Spinal cord (tissue), 10 donors: ENCODE data around the gene GID8. TPM values are rescaled to one million over a fixed set of nuclear protein-coding genes. Genes with fewer than 3 reads are reported as not detected.

Experiments used
- DNase-seq, 6 donors: peaks; one replicate each; pipeline versions ENCODE4 v3.0.0 to v3.0.0-alpha.2; 2013 to 2015; ENCODE audit warnings: low spot score in 6 of 6, low read depth in 4 of 6
- H3K27ac ChIP-seq: one replicate; pipeline ENCODE4 v1.5.1; 2013; ENCODE audit warnings: low read depth, low read length, control low read depth
- H3K27me3 ChIP-seq: one replicate; pipeline ENCODE4 v1.6.1; 2013; ENCODE audit warnings: low read length; ENCODE audit not compliant: control insufficient read depth, insufficient read depth
- H3K36me3 ChIP-seq: one replicate; pipeline ENCODE4 v1.6.1; 2013; ENCODE audit warnings: low read length; ENCODE audit not compliant: control insufficient read depth, insufficient read depth
- H3K4me1 ChIP-seq: one replicate; pipeline ENCODE4 v1.6.1; 2013; ENCODE audit warnings: low read length; ENCODE audit not compliant: control insufficient read depth, insufficient read depth
- H3K4me3 ChIP-seq: one replicate; pipeline ENCODE4 v1.5.1; 2013; ENCODE audit warnings: low read depth, low read length, control low read depth
- H3K9me3 ChIP-seq: one replicate; pipeline ENCODE4 v1.6.1; 2013; ENCODE audit warnings: low read length; ENCODE audit not compliant: control insufficient read depth, insufficient read depth
- WGBS: methylation state at CpG from one replicate; pipeline ENCODE4 v1.1.5; 2013; ENCODE audit warnings: missing lambda C conversion rate; ENCODE audit not compliant: insufficient coverage; 5-methylcytosine and 5-hydroxymethylcytosine counted together
- polyA plus RNA-seq, 2 donors: library from polyadenylated mRNA; unstranded; fragments of 120-200 nt; gene quantifications; one replicate each; pipeline ENCODE4 v1.2.1, GENCODE V29; 2013; ENCODE audit not compliant: insufficient read length in 2 of 2
- total RNA-seq, 2 donors: library from RNA; depleted of rRNA in 1 of 2; stranded (reverse); fragments of 120-200 nt in 1 of 2; fragments of >200 nt in 1 of 2; gene quantifications; one replicate each; pipeline versions ENCODE4 v1.2.3 to v1.2.4, GENCODE V29; 2013 to 2014
- donor health status: healthy.

Gene GID8
- total and polyA plus RNA-seq, 4 donors = 32.7 to 46.0 (median 39.1) TPM

DNA sequence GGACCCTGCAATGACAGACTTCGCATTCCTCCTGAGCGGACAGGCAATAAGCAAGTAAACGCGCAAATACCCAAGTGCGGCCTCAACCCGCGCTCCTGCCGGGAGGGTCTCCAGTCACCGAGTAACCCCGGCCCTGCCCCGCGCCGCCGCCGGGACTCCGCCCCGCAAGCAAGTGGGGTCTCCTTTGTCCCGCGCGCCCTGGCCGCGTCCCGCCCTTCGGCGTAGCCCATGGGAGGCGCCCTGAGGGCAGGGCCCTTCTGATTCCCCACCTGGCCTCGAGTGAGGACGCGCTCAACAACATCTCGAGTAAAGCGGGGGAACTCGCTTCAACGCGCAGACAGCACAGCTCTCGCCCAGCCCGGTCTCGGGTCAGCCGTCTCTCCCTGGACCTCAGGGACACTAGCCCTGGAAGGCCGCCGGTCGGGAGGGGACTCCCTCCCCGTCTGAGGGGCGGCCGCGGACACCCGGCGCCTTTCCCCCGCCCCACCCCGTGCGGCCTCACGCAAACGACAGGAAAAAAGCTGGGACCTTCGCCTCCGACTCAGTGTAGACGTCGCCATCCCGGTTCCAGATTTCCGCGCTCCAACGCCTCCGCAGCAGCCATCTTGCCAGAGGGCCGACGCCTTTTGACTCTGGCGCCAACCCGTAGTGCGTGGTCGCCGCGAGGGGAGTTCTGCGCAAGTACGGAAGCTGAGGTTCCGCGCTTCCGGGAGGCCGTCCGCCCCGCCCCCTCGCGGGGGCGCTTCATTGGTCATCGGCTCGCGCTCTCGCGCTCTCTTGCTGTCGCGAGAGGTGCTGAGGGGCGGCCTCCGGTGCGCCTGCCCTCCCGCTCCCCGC is 461 bp upstream of the GID8 start:
- Histone ChIP-seq H3K4me1 (peaks cover 32% of the 10 kb centered on the region), H3K4me3 (peak overlapping the region; percentile 92), H3K36me3 (peaks cover 25% of the 10 kb centered on the region), H3K27me3 (no peaks in the 10 kb centered on the region), H3K9me3 (no peaks in the 10 kb centered on the region), H3K27ac (peak overlapping the region; percentile 91)
- DNase-seq = peak; percentile 86 to 98 (median 92)
- WGBS = under 1% methylated on average over 80 of the region's 92 CpGs

DNA sequence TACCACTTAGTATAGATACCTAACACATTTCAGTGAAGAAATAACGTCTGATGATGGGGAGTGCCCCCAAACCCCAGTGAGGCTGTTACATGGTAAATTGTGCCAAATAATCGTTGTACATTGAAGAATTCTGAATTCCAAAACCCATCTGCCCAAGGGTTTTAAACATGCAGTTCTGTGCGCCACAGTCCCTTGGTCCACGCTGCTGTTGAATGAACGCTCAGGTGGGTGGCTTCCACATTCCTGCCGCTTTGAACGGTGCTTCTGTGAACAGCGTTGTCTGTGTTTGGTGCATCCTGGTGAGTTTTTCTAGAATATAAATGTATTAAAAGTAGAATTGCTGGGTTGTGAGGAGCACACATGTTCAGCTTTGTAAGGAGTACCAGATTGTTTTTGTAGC is 2.9 kb downstream of the GID8 start:
- Histone ChIP-seq H3K4me1 (peaks cover 26% of the 10 kb centered on the region), H3K9me3 (no peaks in the 10 kb centered on the region), H3K4me3 (no peak overlapping the region), H3K27ac (no peak overlapping the region), H3K27me3 (no peaks in the 10 kb centered on the region), H3K36me3 (peaks cover 38% of the 10 kb centered on the region)
- DNase-seq = no peak
- WGBS = 95% methylated on average over 8 of the region's 8 CpGs

DNA sequence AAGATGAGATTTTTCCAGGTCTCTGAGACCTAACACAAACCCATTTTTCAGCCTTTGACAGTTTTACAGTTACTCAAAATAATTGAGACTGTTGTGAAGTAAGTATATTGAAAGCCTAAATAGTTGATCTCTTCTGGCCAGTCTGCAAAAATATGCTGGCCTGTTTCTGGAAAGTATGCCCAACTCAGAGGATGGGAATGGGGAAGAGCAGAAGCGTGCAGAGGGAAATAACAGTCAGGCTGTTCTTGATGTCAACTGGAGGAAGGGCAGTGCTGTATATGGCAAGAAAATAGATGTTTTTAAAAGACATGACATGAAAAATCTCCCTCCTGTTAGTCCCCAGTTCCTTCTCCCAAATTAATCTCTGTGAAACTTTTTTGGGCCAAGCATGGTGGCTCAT is 3.8 kb downstream of the GID8 start:
- Histone ChIP-seq H3K27ac (no peak overlapping the region), H3K27me3 (no peaks in the 10 kb centered on the region), H3K4me3 (no peak overlapping the region), H3K4me1 (peaks cover 17% of the 10 kb centered on the region), H3K36me3 (peaks cover 44% of the 10 kb centered on the region), H3K9me3 (no peaks in the 10 kb centered on the region)
- 86% methylated on average over 1 of the region's 1 CpG for WGBS
- no peak for DNase-seq

DNA sequence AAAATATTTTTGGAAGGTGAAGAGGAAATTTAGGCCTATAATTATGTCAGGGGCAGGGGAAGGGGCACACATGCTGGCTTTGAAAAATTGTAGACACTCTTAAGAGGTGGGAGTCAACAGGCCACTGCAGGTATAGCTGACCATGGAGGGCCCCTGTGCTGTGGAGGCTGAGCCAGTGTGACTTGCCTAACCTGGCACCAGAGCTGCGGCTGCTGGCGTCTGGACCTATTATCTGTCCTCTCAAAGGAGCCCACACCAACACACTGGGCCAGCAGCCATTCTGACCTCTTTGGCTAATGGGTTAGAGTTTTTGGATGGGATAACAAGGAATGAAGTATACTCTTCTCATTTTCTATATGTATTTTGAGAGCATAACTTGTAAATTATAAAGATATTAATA is 4.5 kb downstream of the GID8 start:
- DNase-seq = no peak
- Histone ChIP-seq H3K4me1 (peaks cover 17% of the 10 kb centered on the region), H3K36me3 (peaks cover 50% of the 10 kb centered on the region), H3K9me3 (no peaks in the 10 kb centered on the region), H3K27ac (no peak overlapping the region), H3K27me3 (no peaks in the 10 kb centered on the region), H3K4me3 (no peak overlapping the region)
- WGBS = no CpG with 5 or more reads among the region's 2 CpGs

DNA sequence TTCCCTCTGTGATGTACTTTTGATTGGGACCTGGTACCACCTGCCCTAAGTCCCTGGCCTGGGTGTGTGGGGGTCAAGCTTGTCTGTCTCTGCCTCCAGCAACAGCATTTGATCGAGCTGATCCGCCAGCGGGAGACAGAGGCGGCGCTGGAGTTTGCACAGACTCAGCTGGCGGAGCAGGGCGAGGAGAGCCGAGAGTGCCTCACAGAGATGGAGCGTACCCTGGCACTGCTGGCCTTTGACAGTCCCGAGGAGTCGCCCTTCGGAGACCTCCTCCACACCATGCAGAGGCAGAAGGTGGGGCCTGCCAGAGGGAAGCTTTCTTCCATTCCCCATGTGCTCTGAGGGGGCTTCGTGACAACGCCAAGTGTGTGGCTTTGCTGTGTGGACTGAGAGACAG is 5.4 kb downstream of the GID8 start:
- Histone ChIP-seq H3K4me1 (peaks cover 17% of the 10 kb centered on the region), H3K27me3 (no peaks in the 10 kb centered on the region), H3K9me3 (no peaks in the 10 kb centered on the region), H3K36me3 (peaks cover 56% of the 10 kb centered on the region), H3K27ac (no peak overlapping the region), H3K4me3 (no peak overlapping the region)
- over 99% methylated on average over 12 of the region's 14 CpGs for WGBS
- no peak for DNase-seq

DNA sequence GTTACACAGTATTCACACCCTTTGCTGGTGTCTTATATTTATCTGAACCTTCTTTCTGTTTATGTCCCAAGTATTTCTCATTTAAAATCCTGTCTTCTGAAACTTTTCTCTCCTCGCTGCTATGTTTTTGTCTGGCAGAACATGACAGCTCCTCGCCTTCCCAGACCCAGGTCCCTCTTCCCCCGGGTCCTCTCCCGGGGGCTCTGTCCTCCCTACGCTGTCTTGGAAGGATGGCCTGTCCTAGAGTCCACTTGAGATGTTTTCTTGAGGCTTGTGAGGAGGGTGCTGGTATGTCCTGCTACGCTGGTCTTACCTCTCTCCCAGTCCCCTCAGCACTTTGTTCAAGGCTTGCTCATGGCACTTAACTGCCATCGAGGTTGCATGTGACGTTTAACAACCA is 6.2 kb downstream of the GID8 start:
- no peak for DNase-seq
- Histone ChIP-seq H3K36me3 (peaks cover 62% of the 10 kb centered on the region), H3K4me3 (no peak overlapping the region), H3K4me1 (peaks cover 9% of the 10 kb centered on the region), H3K27me3 (no peaks in the 10 kb centered on the region), H3K9me3 (no peaks in the 10 kb centered on the region), H3K27ac (no peak overlapping the region)
- 85% methylated on average over 6 of the region's 8 CpGs for WGBS

DNA sequence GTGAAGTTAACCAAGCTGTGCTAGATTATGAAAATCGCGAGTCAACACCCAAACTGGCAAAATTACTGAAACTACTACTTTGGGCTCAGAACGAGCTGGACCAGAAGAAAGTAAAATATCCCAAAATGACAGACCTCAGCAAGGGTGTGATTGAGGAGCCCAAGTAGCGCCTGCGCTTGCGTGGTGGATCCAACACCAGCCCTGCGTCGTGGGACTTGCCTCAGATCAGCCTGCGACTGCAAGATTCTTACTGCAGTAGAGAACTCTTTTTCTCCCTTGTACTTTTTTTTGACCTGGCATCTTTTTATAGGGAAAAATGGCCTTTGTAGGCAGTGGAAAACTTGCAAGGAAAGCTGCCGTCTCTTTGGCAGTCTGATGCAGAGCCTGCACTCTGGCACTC is 6.8 kb downstream of the GID8 start:
- H3K36me3 ChIP-seq = peaks cover 66% of the 10 kb centered on the region
- 95% methylated on average over 8 of the region's 10 CpGs for WGBS
- H3K4me1 ChIP-seq = peaks cover 3% of the 10 kb centered on the region
- DNase-seq = no peak
- no peaks in the 10 kb centered on the region for H3K27me3 ChIP-seq
- H3K27ac ChIP-seq = no peak overlapping the region
- no peak overlapping the region for H3K4me3 ChIP-seq
- no peaks in the 10 kb centered on the region for H3K9me3 ChIP-seq

DNA sequence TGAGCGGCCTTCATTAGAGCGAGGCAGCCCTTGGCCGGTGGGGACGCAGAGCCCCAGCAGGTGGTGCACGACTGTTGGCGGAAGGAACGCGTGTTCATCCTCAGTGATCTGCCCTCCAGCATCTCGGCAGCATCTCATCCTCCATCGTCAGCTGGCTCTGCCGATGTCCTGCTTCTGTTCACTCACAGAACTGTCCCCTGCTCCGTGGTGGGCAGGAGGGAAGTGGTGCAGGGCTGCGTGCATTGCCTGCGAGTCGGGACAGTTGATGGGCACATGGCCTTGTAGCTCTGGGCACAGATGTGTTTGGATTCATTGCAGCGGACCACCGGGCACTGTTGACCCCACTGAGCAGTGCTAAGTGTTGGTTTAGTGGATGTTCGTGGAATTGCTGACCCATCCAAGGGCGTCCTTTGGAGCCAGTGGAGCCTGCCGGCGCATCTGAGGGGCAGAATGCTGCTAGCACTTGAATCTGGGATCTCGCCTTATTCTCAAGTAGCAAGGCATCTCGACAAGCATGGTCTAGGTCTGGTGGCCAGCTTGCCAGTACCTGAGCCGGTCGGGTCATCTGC is 7.9 kb downstream of the GID8 start:
- no peak overlapping the region for H3K27ac ChIP-seq
- no peak overlapping the region for H3K4me3 ChIP-seq
- no peaks in the 10 kb centered on the region for H3K9me3 ChIP-seq
- 90% methylated on average over 25 of the region's 25 CpGs for WGBS
- H3K27me3 ChIP-seq = no peaks in the 10 kb centered on the region
- peaks cover 76% of the 10 kb centered on the region for H3K36me3 ChIP-seq
- DNase-seq = no peak
- no peaks in the 10 kb centered on the region for H3K4me1 ChIP-seq

DNA sequence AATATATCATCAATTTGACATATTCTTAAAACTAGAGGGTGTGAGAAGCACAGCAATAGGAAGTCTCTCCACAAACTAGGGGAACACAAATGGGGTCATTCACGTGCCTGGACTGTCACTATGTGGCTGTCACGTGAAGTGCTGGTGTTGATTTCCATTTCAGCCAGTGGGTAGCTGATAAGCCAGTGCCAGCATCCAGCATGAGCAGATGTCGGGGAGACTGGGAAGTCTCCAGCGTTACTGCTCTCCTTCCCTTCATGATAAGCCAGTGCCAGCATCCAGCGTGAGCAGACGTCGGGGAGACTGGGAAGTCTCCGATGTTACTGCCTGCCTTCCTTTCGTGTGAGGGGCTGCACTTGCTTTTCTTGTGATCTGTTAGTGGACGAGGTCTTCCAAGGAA is 9.0 kb downstream of the GID8 start:
- Histone ChIP-seq H3K9me3 (no peaks in the 10 kb centered on the region), H3K4me3 (no peak overlapping the region), H3K27ac (no peak overlapping the region), H3K36me3 (peaks cover 87% of the 10 kb centered on the region), H3K27me3 (no peaks in the 10 kb centered on the region), H3K4me1 (no peaks in the 10 kb centered on the region)
- DNase-seq = no peak
- 75% methylated on average over 9 of the region's 10 CpGs for WGBS
